Amniotic stem cell (primary cell): ENCODE measurements around the gene DIPK1A.

Experiments
- DNase-seq: peaks from one replicate; lab custom pipeline; 2025; lab: John Stamatoyannopoulos, UW

Gene DIPK1A

DNA sequence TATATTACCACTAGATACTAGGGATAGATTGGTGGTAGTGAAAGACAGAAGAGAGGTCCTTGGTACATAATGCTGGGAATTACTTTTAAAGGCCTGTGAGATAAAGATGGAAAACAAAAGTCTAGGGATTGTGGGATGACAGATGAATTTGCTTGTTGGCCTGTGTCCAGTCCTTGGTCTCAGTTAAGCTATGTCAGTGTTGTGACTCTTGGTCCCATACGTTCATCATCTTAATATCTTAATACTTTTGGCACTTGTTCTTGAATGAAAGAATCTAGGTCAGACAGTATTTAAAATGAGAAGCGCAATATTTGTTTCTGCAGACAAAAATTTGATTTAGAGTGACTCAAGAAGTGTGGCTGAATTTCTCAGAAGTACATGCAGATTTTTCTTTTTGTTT is 121.8 kb downstream of the DIPK1A start:
- no peak for DNase-seq

DNA sequence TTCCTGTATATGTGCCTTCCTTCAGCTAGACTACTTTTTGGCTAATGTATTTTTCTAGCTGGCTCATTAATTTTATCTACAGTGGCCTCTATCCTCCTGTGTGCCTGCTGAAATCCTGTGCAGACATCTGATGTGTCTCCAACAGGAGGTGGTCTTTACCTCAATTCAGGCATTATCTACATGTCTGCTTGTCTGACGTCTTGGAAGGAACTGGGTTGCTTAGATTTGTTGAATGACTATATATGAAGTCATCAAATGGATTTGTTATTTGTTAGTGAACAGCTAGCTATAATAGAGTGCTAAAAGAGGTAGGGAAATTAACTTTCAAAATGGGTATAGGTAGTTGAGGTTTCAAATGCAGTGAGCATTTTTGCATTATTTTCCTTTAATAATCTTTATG is 122.7 kb downstream of the DIPK1A start:
- DNase-seq, result no peak

DNA sequence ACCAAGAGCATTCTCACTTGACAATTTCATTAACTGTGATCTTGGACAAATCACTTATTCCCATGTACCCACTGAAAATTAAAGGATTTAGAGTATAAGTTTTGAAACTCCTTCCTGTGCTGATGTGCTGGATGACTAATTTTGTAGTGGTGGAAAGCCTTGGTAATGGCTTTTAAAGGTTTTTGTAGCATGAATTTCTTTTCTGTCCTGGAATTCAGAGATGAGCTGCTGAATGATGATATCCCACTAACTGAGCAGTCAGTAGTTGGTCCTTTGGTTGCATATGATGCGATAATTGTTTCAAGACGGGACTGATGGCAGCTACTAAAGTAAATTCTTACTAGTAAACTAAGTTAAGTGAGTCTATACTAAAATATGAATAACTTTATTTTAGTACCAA is 124.2 kb downstream of the DIPK1A start:
- no peak for DNase-seq

DNA sequence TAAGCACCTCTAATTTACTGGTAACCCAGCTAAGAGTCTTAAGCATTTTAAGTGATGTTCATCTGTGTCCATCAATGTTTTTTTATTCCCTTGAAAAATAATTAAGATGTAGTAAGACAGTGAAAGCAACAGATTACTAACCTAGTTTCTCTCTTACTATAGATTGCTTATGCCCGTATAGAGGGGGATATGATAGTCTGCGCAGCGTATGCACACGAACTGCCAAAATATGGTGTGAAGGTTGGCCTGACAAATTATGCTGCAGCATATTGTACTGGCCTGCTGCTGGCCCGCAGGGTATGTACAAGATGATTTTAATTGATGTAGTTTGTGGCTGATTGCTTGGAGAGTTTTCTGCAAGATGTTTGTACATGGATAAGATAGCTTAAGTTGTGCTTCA is 126.6 kb downstream of the DIPK1A start:
- DNase-seq, result no peak

DNA sequence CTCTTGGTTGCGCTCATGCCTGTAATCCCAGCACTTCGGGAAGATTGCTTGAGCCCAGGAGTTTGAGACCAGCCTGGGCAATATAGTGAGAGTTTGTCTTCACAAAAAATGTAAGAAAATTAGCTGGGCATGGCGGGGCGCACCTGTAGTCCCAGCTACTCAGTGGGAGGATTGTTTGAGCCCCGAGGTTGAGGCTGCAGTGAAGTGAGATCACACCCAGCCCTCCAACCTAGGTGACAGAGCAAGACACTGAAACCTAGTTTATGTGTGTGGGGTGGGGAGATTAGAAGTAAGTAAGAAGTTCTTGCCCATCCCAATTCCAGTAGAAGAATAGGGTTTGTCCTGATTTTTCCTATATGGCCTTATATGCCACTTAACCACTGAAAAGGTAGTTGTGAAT is 127.4 kb downstream of the DIPK1A start:
- DNase-seq, result no peak

DNA sequence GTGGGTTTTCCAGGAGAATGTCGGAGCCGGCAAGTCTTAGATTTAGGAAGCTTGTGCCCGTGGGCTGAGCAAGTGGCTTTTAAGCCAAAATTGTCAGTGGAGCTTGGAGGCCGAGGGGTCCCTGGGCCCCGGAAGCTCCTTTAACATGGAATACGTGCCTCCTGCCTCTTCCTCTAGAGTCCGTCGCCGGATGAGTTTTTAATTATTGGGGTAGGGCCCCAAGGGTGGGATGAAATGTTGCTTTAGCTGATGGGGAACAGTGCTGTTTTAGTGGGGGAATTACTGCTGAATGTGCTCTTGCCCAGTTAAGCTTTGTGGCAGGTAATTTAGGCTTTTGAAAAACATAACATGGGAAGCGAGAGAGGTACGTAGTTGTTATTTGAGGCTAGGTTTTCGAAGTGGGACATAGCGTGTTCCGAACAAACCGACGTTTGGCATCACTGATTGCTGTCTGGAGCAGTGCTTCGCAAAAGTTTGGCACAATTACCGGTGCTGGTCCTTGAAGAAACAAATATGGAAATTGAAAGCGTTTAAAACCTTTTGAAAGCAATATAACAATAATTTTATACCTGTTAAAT is 128.6 kb downstream of the DIPK1A start:
- no peak for DNase-seq

DNA sequence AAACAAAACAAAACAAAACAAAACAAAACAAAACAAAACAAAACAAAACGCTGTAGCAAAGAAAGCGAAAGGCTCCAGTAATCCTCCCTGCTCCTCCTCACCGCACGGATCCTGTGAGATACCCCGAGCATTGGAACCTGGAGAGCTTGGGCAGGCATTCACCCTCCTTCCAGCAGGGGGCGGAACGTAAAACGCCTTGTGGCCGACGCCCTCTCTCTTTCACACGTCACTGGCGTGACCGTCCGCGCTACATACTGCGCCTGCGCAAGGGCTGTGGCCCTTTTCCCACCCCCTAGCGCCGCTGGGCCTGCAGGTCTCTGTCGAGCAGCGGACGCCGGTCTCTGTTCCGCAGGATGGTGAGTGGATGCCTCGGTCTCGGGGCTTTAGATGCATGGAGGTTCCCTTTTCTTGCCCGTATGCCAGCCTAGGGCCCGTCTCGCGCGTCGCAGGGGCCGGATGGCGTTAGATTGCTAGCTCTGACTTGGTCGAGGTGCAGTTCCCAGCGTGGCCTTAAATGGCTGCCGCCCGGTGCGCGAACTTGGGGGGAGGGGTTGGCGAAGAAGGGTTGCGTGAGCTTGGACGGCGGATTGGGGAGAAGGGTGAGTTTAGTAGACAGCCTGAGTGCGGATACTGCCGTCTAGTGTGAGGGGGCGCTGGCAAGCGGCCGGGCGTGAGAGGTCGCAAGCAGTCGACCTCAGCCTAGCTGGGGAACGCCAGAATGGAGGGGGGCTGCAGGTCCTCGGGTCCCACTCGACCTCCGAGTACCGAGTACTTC is 129.3 kb downstream of the DIPK1A start, which contains the start of gene RPL5:
TSS of gene RPL5 (plus strand) at position 279 of the 775 bp plus-strand sequence. CDS start at position 354, 75 bp downstream.
- DNase-seq, result peak; percentile 97

DNA sequence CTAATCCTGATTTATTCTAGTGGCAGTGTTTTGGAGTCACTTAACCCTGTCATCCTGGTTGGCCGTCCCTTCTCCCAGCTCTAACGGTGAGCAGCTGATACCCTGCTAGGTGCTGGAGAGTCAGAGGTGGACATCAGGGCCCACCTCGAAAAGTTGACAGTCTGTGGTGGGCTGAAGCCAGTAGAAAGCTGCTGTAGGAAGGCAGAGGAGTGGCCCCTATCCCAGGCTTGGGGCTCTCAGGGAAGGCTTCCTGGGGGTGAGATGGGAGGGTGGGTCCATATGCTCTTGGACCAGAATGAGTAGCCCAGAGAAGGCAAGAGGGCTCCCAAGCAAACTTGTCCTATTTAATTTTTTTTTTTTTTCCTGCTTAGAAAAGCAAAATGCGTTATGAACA is 129.9 kb downstream of the DIPK1A start:
- DNase-seq, result no peak

DNA sequence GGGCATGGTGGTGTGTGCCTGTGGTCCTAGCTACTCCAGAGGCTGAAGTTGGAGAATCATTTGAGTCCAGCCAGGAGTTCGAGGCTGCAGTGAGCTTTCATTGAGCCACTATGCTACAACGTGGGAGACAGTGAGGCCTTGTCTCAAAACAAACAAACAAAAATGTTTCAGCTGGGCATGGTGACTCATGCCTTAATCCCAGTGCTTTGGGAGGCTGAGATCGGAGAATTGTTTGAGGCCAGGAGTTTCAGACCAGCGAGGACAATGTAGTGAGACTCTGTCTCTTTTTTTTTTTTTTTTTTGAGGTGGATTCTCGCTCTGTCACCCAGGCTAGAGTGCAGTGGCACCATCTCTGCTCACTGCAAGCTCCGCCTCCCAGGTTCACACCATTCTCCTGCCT is 134.5 kb downstream of the DIPK1A start:
- no peak for DNase-seq

DNA sequence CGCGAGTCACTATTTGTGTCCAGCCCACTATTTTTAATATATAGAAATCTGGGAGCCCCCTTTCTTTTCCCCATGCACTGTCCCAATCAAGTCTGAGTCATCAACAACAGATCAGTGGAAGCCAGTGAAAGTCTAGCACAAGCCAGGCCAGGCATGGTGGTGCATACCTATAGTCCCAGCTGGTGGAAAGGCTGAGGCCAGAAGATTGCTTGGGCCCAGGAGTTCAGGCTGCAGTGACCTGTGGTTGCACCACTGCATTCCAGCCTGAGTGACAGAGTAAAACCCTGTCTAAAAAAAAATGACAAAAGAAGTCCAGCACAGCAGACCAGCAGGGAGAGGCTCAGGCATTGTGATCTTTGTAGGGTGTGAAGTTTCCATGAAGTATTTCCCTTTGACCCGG is 138.4 kb downstream of the DIPK1A start:
- no peak for DNase-seq

DNA sequence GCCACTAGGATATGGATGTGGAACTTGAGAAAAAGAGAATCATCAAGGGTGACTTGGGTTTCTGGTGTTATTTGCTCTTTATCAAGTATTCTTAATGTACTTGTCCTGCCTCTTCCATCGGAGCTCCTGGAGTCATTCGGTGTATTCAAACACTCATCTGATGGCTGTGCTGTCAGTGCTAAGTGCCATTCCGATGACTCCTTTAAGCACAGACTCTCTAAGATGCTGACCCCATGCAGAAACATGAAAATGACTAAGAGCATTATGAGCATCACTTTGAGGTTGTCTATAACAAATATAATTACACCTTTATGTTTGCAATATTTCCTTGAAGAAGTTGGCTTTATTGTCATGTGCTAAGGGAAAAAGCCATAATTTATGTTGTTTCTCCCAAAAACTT is 140.7 kb downstream of the DIPK1A start:
- no peak for DNase-seq

DNA sequence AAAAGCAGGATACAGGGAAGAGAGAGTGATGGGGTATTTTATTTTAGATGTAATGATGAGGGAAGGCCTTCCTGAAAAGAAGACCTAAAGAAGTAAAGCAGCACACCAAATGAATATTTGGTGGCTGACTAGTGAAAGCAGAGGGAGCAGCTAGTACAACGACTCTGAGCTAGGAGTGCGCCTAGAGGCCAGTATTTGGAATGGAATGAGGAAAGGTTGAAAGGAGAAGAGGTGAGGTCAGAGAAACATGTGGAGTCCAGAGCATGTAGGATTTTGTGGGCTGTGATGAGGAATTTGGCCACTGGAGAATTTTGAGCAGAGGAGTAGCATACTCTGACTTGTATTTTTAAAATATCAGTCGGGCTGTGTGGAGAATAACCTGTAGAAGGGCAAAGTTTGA is 141.2 kb downstream of the DIPK1A start:
- DNase-seq, result no peak

DNA sequence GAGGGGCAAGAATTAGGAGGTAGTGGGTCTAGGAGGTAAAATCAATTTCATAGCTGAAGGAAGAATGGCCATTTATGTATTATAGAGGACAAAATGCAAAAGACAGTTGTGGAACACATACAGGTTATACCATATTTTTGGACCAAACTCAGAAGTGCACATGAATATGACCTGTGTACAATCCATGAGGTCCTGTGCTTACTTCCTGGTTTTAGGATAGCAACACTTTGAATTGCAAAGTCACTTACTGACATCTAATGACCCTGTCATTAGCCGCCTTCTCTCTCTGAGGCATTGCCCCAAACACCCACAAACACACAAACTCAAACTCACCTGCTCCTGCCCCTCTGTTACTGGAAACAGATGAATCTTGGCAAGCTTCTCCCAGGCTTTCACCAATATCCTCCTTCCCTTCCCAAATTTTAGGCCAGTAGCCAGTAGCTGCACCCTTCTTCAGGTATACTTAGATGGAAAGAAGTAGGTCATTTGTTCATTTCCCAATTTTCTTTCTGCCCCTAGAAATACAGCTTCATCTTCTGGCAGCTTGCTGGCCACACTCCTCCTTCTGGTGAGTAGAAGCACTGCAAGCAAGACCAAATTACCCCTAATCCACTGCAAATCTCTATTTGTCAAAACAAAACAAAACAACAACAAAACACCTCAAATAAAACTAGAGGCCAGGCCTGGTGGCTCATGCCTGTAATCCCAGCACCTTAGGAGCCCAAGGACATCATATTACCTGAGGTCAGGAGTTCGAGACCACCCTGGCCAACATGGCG is 143.1 kb downstream of the DIPK1A start:
- DNase-seq, result no peak

DNA sequence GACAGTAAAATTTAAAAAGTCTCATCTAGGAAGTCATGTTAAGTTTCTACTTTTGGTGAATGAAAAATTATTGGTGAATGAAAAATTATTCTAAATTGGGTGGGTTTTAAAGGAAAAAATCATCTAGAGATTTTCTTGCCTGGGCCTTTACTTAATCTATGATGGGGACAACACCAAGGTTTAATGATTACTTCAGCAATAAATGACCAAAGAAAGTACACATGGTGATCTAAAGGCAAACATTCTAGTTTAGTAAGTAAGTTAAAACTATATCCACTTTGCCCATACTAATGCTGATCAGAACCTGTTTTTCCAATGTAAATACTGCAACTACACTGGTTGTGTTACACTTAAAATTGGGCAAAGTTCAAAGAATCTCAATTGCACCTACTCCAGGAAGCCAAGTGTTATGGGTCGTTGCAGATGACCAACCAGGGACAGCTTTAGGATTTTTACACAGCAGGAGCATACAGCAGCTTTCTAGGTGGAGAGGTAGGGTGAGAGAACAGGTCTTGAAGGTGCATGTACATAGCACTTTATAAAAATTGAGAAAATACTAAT is 144.0 kb downstream of the DIPK1A start:
- DNase-seq, result no peak

DNA sequence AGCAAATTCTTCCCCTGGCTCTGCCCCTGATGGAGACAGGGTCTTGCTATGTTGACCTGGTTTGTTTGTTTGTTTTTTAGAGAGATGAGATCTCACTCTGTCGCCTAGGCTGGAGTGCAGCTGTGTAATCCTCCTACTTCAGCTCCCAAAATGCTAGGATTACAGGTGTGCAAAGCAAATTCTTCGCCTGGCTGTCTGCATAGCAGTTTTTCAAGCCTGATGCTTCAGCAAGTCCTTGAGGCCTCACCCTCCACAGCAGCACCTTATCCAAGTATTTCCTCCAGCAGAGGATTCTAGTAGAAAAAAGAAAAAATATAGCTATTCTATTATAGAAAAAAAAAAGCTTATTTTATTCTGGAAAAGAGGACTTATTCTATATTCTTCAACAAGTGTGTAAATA is 144.5 kb downstream of the DIPK1A start:
- no peak for DNase-seq

DNA sequence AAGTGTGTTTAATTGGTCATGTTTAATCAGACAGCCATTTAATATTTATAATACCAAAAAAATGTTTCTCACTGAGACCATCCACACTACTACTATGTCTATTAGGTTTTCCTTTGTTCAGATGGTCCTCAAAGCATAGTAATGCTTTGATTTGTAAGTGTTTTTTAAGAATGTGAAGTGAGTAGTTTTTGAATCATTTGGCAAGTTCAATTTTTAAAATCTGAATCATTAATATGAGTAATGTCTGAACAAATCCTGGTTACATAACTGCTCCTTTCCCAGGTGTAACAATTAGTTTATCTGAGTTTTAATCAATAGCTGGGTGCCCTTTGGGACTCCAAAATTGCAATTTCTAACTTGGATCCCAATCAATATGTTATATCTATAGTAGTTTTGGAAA is 152.9 kb downstream of the DIPK1A start:
- no peak for DNase-seq

DNA sequence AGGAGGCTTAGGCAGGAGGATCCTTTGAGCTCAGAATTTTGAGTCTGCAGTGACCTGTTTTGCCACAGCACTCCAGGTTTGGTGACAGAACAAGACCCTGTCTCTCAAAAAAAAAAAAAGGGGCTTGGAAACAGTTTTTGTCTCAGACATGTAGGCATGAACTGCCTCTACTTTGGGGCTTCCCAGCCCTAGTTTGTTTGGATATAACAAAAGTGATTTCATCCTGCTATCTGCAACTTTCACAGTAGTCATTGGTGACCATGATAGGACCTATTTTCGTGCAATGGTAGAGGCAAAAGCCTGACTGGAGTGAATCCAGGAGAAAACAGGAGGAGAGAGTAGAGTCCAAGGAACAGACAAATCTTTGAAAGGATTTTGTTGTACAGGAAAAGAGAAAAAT is 156.0 kb downstream of the DIPK1A start:
- DNase-seq, result no peak

DNA sequence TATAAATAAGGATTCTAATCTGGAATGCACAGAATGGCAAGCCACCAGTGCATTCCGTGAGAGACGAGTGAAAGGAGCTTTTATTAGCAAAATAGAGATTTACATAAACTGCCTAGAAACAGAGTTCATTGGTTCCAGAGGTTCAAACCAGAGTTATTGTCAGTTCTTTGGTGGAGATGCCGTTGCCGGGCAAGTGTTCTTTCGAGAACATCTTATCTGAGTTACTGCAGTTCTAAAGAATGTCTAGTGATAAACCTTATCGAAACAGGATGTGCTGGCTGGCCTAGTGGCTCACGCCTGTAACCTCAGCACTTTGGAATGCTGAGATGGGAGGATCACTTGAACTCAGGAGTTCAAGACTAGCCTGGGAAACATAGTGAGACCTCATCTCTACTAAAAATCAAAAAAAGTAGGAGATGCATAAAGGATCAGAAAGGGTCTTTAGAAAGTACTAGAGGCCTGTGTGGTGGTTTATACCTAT is 156.5 kb downstream of the DIPK1A start:
- peak; percentile 84 for DNase-seq

DNA sequence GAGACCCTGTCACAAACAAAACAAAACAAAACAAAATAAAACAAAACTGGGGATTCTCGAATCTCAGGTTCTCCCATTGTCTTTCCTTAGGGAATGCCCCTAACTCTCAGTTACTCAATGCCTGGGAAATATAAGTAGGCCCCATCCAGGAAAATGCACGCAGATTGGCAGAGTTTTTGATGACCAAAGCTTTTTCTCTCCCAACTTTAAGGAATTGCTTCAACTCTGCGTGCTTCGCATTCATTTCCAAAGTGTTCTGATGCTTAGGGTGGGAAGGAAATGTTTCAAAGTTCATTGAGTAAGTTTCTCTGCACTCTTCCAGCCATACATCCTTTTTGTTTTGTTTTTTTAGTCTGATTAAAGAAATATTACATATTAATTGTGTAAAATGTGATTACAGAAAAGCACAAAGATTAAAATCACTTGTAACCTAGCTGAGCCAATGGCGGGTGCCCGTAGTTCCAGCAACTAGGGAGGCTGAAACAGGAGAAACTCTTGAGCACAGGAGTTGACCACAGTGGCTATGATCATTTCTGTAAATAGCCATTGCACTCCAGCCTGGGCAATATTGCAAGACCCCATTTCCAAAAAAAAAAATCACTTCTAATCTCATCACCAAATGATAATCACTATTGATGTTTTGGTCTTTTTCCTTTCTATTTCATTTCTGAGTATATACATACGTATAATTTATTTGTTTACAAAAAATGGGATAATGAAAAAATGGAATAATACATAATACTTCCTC is 157.9 kb downstream of the DIPK1A start:
- DNase-seq, result no peak

DNA sequence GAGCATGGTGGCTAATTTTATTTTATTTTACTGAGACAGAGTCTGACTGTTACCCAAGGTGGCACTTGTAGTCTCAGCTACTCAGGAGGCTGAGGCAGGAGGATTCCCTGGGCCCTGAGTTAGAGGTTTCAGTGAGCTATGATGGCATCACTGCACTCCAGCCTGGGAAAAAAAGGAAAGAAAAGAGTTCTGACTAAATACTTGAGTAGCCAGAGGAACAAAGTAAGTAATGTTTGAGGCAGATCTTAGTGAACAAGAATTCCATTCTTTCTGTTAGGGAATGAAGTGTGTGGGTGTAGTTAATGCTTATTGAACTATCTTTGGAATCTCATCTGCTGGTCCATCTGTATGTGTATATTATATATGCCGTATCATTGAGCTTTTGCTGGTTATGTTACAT is 163.3 kb downstream of the DIPK1A start:
- no peak for DNase-seq

DNA sequence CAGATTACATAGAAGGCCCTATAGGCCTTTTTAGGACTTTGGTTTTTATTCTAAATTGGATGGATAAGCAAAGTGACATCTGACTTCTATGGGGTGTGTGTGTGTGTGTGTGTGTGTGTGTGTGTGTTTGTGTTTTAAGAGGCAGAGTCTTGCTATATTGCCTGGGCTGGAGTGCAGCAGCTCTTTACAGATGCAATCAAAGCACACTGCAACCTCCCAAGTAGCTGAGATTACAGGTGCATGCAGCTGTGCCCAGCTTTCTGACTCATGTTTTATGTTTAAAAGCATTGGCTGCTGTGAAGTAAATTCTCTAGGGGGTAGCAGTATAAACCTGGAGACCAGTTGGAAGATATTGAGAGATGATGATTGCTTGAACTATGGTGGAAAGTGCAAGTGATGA is 164.0 kb downstream of the DIPK1A start:
- no peak for DNase-seq

DNA sequence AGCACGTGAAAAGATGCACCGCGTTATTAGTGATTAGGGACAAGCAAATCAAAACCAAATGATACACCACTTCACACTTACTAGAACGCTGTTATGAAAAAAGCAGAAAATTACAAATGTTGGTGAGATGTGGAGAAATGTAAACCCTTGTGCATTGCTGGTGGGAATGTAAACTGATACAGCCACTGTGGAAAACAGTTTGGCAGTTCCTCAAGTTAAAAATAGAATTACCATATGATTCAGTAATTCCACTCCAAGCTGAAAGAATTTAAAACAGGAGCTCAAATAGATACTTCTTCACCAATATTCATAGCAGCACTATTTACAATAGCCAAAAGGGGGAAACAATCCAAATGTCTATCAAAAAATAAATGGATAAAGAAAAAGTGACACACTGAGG is 166.1 kb downstream of the DIPK1A start:
- DNase-seq, result peak; percentile 46
